ENCODE data around the gene CTDSP2. TPM values are rescaled to one million over a fixed set of nuclear protein-coding genes. Genes with fewer than 3 reads are reported as not detected.

CTDSP2 gene
- polyA plus RNA-seq, 3 donors: 59.1 to 148 (median 70.2) TPM

- peak overlapping the region in 1 of 2 donors; percentile 21 for H3K4me3 Mint-ChIP-seq
- H3K79me2 ChIP-seq (ENCODE audit: insufficient read depth, low read length): no peaks in the 10 kb centered on the region
- peaks cover 16 to 28% of the 10 kb centered on the region in 2 donors for H3K27me3 ChIP-seq (ENCODE audit: control insufficient read depth in 2 of 2, insufficient read depth in 2 of 2, low read length in 2 of 2)
- H3K4me2 ChIP-seq (replicated peaks; ENCODE audit: extremely low read depth, low read length, poor library complexity, severe bottlenecking): peak overlapping the region; percentile 33
- no peak overlapping the region for H3K27ac ChIP-seq (ENCODE audit: low read depth in 1 of 2, low read length in 2 of 2)
- peak in 1 of 3 donors; percentile 16 for DNase-seq
- TF ChIP-seq CTCF (IDR thresholded peaks at IDR 0.05): no peak
- H3K27ac Mint-ChIP-seq: no peak overlapping the region
- H3K36me3 Mint-ChIP-seq: peaks cover 0 to 15% of the 10 kb centered on the region in 2 donors
- peaks cover 25 to 47% (median 39%) of the 10 kb centered on the region in 3 donors for H3K27me3 Mint-ChIP-seq (ENCODE audit: low read depth in 3 of 3)
- peaks cover 36% of the 10 kb centered on the region for H4K20me1 ChIP-seq (ENCODE audit: insufficient read depth, low read length)
- no peak overlapping the region for H3K9ac ChIP-seq (ENCODE audit: insufficient read depth, low read length, poor library complexity, severe bottlenecking)
- H2AFZ ChIP-seq (ENCODE audit: insufficient read depth, low read depth, low read length, poor library complexity, severe bottlenecking): no peak overlapping the region
- intact Hi-C loops (cut with micrococcal nuclease): no loop called here
- H3K4me1 Mint-ChIP-seq: peaks cover 53% of the 10 kb centered on the region
- H3K4me1 ChIP-seq (ENCODE audit: control insufficient read depth in 1 of 2, insufficient read depth in 2 of 2, low read length in 2 of 2): peaks cover 40 to 50% of the 10 kb centered on the region in 2 donors
- peaks cover 0 to 11% (median 6%) of the 10 kb centered on the region in 7 donors for H3K9me3 Mint-ChIP-seq
- WGBS (ENCODE audit: insufficient coverage): 0% methylated on average over 2 of the region's 6 CpGs
- H3K4me3 ChIP-seq (replicated peaks in 1 of 3; ENCODE audit: low read depth in 2 of 3, low read length in 3 of 3): peak overlapping the region in 1 of 3 experiments; percentile 17
- no peaks in the 10 kb centered on the region for H3K36me3 ChIP-seq (replicated peaks in 1 of 2; ENCODE audit: control insufficient read depth in 1 of 2, insufficient read depth in 2 of 2, low read length in 2 of 2)
- H3K9me3 ChIP-seq (replicated peaks in 1 of 2; ENCODE audit: control insufficient read depth in 1 of 2, insufficient read depth in 1 of 2, low read length in 2 of 2): no peaks in the 10 kb centered on the region
Measured at GRCh38 chr12:57854965-57855364, 8.4 kb upstream of the CTDSP2 start.

- Histone ChIP-seq H3K4me3 (replicated peaks in 1 of 3; ENCODE audit: low read depth in 2 of 3, low read length in 3 of 3) (no peak overlapping the region), H3K4me2 (replicated peaks; ENCODE audit: extremely low read depth, low read length, poor library complexity, severe bottlenecking) (no peak overlapping the region), H3K27me3 (ENCODE audit: control insufficient read depth in 2 of 2, insufficient read depth in 2 of 2, low read length in 2 of 2) (peaks cover 16 to 28% of the 10 kb centered on the region in 2 donors), H3K9me3 (replicated peaks in 1 of 2; ENCODE audit: control insufficient read depth in 1 of 2, insufficient read depth in 1 of 2, low read length in 2 of 2) (no peaks in the 10 kb centered on the region), H3K79me2 (ENCODE audit: insufficient read depth, low read length) (no peaks in the 10 kb centered on the region), H3K4me1 (ENCODE audit: control insufficient read depth in 1 of 2, insufficient read depth in 2 of 2, low read length in 2 of 2) (peaks cover 40 to 50% of the 10 kb centered on the region in 2 donors), H3K27ac (ENCODE audit: low read depth in 1 of 2, low read length in 2 of 2) (no peak overlapping the region), H3K9ac (ENCODE audit: insufficient read depth, low read length, poor library complexity, severe bottlenecking) (no peak overlapping the region), H2AFZ (ENCODE audit: insufficient read depth, low read depth, low read length, poor library complexity, severe bottlenecking) (no peak overlapping the region), H4K20me1 (ENCODE audit: insufficient read depth, low read length) (peaks cover 36% of the 10 kb centered on the region), H3K36me3 (replicated peaks in 1 of 2; ENCODE audit: control insufficient read depth in 1 of 2, insufficient read depth in 2 of 2, low read length in 2 of 2) (no peaks in the 10 kb centered on the region)
- intact Hi-C loops (cut with micrococcal nuclease): no loop called here
- H3K9me3 Mint-ChIP-seq: peaks cover 0 to 11% (median 6%) of the 10 kb centered on the region in 7 donors
- WGBS (ENCODE audit: insufficient coverage): 29% methylated on average over 2 of the region's 2 CpGs
- DNase-seq: no peak
- H3K27ac Mint-ChIP-seq: peak overlapping the region in 1 of 7 donors; percentile 25
- H3K4me3 Mint-ChIP-seq: no peak overlapping the region
- H3K27me3 Mint-ChIP-seq (ENCODE audit: low read depth in 3 of 3): peaks cover 25 to 44% (median 43%) of the 10 kb centered on the region in 3 donors
- peaks cover 53% of the 10 kb centered on the region for H3K4me1 Mint-ChIP-seq
- H3K36me3 Mint-ChIP-seq: peaks cover 0 to 17% of the 10 kb centered on the region in 2 donors
- no peak for TF ChIP-seq CTCF (IDR thresholded peaks at IDR 0.05)
Measured at GRCh38 chr12:57853864-57854556, 7.5 kb upstream of the CTDSP2 start.
